HepG2 (cell line): ENCODE results near the gene TPPP2. TPM values are rescaled to one million over a fixed set of nuclear protein-coding genes. Genes with fewer than 3 reads are reported as not detected.

ENCODE experiments used
- GPN1 ChIP-seq: sonication (generic); formaldehyde crosslinking; IDR thresholded peaks from 2 replicates; pipeline ENCODE4 v1.5.1; 2020; ENCODE audit warnings: missing genetic modification reagents, borderline replicate concordance
- JUNB ChIP-seq: sonication (generic); formaldehyde crosslinking; IDR thresholded peaks from 2 replicates; pipeline ENCODE4 v1.8.0; 2022; ENCODE audit warnings: missing genetic modification reagents, mild to moderate bottlenecking, borderline replicate concordance
- LCORL ChIP-seq, 2 experiments: fragments of 450-650 bp in 1 of 2; sonication (generic) in 1 of 2; formaldehyde crosslinking in 1 of 2; IDR thresholded peaks; 2 replicates each; pipeline versions ENCODE4 v1.5.0 to v1.6.1; 2017 to 2020; ENCODE audit warnings: antibody characterized with exemption in 1 of 2, missing genetic modification reagents in 1 of 2
- SMARCE1 ChIP-seq: fragments of 450-650 bp; IDR thresholded peaks from 2 replicates; pipeline ENCODE4 v1.6.1; 2017; ENCODE audit warnings: borderline replicate concordance
- SNAI1 ChIP-seq: sonication (generic); formaldehyde crosslinking; IDR thresholded peaks from 2 replicates; pipeline ENCODE4 v1.5.0; 2020; ENCODE audit warnings: mild to moderate bottlenecking, missing genetic modification reagents, borderline replicate concordance
- YEATS4 ChIP-seq: sonication (generic); formaldehyde crosslinking; IDR thresholded peaks from 2 replicates; pipeline ENCODE4 v1.4.0; 2020; ENCODE audit warnings: missing genetic modification reagents, borderline replicate concordance
- ZFP90 ChIP-seq: sonication (generic); formaldehyde crosslinking; IDR thresholded peaks from 2 replicates; pipeline ENCODE4 v1.8.0; 2022; ENCODE audit warnings: missing genetic modification reagents, mild to moderate bottlenecking, inconsistent platforms, borderline replicate concordance
- ZFX ChIP-seq: sonication (generic); formaldehyde crosslinking; IDR thresholded peaks from 2 replicates; pipeline ENCODE4 v1.4.0; 2020; ENCODE audit warnings: mild to moderate bottlenecking, low read depth, missing genetic modification reagents, moderate library complexity
- ZNF430 ChIP-seq: sonication (generic); formaldehyde crosslinking; IDR thresholded peaks from 2 replicates; pipeline ENCODE4 v1.9.0; 2021; ENCODE audit warnings: mild to moderate bottlenecking, missing genetic modification reagents
- ZNF737 ChIP-seq: sonication (generic); formaldehyde crosslinking; IDR thresholded peaks from 2 replicates; pipeline ENCODE4 v1.5.0; 2020; ENCODE audit warnings: missing genetic modification reagents, mild to moderate bottlenecking, borderline replicate concordance
- ZNF747 ChIP-seq: sonication (generic); formaldehyde crosslinking; IDR thresholded peaks from 2 replicates; pipeline ENCODE4 v1.8.1; 2023; ENCODE audit warnings: missing genetic modification reagents, mild to moderate bottlenecking, borderline replicate concordance
- ZNF75D ChIP-seq: sonication (generic); formaldehyde crosslinking; IDR thresholded peaks from 2 replicates; pipeline ENCODE4 v1.8.1; 2023; ENCODE audit warnings: missing genetic modification reagents, mild to moderate bottlenecking, borderline replicate concordance
- ZNF841 ChIP-seq: sonication (generic); formaldehyde crosslinking; IDR thresholded peaks from 2 replicates; pipeline ENCODE4 v1.8.1; 2023; ENCODE audit warnings: missing genetic modification reagents, borderline replicate concordance
- polyA plus RNA-seq, 8 experiments: library from polyadenylated mRNA; depleted of rRNA in 3 of 8; stranded (reverse) in 7 of 8; unstranded in 1 of 8; fragments of >200 nt; fragmentation: Illumina TruSeq in 4 of 8; extraction: Trizol in 4 of 8; gene quantifications; 2 replicates each; pipeline versions ENCODE4 v1.2.1 to v1.2.3, GENCODE V29; 2011 to 2016; ENCODE audit warnings: low read depth in 4 of 8, missing spikeins in 1 of 8, mixed read lengths in 1 of 8; ENCODE audit not compliant: insufficient read depth in 1 of 8
- total RNA-seq, 5 experiments: library from RNA; depleted of rRNA; stranded (reverse); fragments of >200 nt; fragmentation: Illumina TruSeq; extraction: Trizol; gene quantifications; 2 replicates each; pipeline ENCODE4 v1.2.3, GENCODE V29; 2016; ENCODE audit warnings: low read depth in 1 of 5
- TF ChIP-seq, protein P1 (sequence below): sonication (generic); formaldehyde crosslinking; IDR thresholded peaks from 2 replicates; pipeline ENCODE4 v1.4.0; 2020; ENCODE audit warnings: missing genetic modification reagents, mild to moderate bottlenecking, borderline replicate concordance
- TF ChIP-seq, protein P2 (sequence below): sonication (generic); formaldehyde crosslinking; IDR thresholded peaks from 2 replicates; pipeline ENCODE4 v1.4.0; 2020; ENCODE audit warnings: low read depth, mild to moderate bottlenecking, missing genetic modification reagents
- TF ChIP-seq, protein P3 (sequence below): sonication (generic); formaldehyde crosslinking; IDR thresholded peaks from 2 replicates; pipeline ENCODE4 v1.4.0; 2020; ENCODE audit warnings: mild to moderate bottlenecking, missing genetic modification reagents, borderline replicate concordance
- TF ChIP-seq, protein P4 (sequence below): sonication (generic); formaldehyde crosslinking; IDR thresholded peaks from 2 replicates; pipeline ENCODE4 v1.5.0; 2020; ENCODE audit warnings: mild to moderate bottlenecking, missing genetic modification reagents
- TF ChIP-seq, protein P5 (sequence below): sonication (generic); formaldehyde crosslinking; IDR thresholded peaks from 2 replicates; pipeline ENCODE4 v1.8.0; 2022; ENCODE audit warnings: mild to moderate bottlenecking, missing genetic modification reagents

TPPP2 gene
- total and polyA plus RNA-seq, 2 of the 13 experiments (the other 11 are each of a cell fraction or from before 2014, with no cell fraction given), result 0.58 to 4.2 TPM

DNA sequence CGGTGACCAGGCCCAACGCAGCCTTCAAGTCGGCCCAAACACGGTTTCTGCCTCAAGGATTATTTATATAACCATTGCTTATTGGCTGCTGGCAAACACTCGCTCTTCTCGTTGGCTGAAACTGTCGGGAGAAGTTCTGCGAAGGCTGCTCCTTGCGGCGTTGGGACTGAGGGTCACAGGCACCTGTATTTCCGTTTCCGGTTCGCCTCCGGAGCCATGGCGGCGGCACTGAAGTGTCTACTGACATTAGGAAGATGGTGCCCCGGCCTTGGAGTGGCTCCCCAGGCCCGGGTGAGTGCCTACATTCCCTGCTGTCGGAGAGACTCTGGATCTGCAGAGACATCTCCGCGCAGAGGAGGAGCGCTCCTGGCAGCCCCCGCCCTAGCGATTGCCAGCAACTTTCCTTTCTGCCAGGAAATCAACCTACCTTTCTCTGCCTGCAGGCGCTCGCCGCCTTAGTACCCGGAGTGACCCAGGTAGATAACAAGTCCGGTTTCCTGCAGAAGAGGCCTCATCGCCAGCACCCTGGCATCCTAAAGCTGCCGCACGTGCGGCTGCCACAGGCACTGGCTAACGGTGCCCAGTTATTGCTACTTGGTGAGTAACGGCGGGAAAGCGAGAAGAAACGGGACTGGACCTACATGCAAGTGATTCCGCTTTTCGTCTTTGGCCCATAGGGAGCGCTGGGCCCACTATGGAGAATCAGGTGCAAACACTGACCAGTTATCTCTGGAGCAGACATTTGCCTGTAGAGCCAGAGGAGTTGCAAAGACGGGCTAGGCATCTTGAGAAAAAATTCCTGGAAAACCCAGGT, 40.0 kb upstream of the TPPP2 start, which contains the start of gene METTL17 (continued):
- TF ChIP-seq, protein P1, sequence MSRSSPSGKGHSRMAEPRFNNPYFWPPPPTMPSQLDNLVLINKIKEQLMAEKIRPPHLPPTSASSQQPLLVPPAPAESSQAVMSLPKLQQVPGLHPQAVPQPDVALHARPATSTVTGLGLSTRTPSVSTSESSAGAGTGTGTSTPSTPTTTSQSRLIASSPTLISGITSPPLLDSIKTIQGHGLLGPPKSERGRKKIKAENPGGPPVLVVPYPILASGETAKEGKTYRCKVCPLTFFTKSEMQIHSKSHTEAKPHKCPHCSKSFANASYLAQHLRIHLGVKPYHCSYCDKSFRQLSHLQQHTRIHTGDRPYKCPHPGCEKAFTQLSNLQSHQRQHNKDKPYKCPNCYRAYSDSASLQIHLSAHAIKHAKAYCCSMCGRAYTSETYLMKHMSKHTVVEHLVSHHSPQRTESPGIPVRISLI (CRISPR knock-in tag), result no peak
- TF ChIP-seq SMARCE1, result no peak
- no peak for TF ChIP-seq SNAI1 (CRISPR knock-in tag)
- TF ChIP-seq ZNF747 (CRISPR knock-in tag), result peak; percentile 65; the same call in 1 of the 2 replicates
- TF ChIP-seq ZNF841 (CRISPR knock-in tag), result no peak
- TF ChIP-seq, protein P2, sequence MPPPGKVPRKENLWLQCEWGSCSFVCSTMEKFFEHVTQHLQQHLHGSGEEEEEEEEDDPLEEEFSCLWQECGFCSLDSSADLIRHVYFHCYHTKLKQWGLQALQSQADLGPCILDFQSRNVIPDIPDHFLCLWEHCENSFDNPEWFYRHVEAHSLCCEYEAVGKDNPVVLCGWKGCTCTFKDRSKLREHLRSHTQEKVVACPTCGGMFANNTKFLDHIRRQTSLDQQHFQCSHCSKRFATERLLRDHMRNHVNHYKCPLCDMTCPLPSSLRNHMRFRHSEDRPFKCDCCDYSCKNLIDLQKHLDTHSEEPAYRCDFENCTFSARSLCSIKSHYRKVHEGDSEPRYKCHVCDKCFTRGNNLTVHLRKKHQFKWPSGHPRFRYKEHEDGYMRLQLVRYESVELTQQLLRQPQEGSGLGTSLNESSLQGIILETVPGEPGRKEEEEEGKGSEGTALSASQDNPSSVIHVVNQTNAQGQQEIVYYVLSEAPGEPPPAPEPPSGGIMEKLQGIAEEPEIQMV (CRISPR knock-in tag), result peak; percentile 78; the same call in 1 of the 2 replicates
- TF ChIP-seq, protein P3, sequence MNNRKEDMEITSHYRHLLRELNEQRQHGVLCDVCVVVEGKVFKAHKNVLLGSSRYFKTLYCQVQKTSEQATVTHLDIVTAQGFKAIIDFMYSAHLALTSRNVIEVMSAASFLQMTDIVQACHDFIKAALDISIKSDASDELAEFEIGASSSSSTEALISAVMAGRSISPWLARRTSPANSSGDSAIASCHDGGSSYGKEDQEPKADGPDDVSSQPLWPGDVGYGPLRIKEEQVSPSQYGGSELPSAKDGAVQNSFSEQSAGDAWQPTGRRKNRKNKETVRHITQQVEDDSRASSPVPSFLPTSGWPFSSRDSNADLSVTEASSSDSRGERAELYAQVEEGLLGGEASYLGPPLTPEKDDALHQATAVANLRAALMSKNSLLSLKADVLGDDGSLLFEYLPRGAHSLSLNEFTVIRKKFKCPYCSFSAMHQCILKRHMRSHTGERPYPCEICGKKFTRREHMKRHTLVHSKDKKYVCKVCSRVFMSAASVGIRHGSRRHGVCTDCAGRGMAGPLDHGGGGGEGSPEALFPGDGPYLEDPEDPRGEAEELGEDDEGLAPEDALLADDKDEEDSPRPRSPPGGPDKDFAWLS, result no peak
- TF ChIP-seq LCORL (IDR thresholded peaks at IDR 0.05), result 0 out of 2 replicates have a peak, but pooled peaks have one; percentile 57
- peak; percentile 57; the same call in 1 of the 2 replicates for TF ChIP-seq LCORL (CRISPR knock-in tag; IDR thresholded peaks at IDR 0.05)
- peak; percentile 57; the same call in 1 of the 2 replicates for TF ChIP-seq ZFP90
- TF ChIP-seq ZFX (CRISPR knock-in tag), result peak; percentile 97
- no peak for TF ChIP-seq JUNB
- TF ChIP-seq, protein P4, sequence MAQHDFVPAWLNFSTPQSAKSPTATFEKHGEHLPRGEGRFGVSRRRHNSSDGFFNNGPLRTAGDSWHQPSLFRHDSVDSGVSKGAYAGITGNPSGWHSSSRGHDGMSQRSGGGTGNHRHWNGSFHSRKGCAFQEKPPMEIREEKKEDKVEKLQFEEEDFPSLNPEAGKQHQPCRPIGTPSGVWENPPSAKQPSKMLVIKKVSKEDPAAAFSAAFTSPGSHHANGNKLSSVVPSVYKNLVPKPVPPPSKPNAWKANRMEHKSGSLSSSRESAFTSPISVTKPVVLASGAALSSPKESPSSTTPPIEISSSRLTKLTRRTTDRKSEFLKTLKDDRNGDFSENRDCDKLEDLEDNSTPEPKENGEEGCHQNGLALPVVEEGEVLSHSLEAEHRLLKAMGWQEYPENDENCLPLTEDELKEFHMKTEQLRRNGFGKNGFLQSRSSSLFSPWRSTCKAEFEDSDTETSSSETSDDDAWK, result no peak
- no peak for TF ChIP-seq GPN1 (CRISPR knock-in tag)
- no peak for TF ChIP-seq ZNF737 (CRISPR knock-in tag)
- TF ChIP-seq, protein P5, sequence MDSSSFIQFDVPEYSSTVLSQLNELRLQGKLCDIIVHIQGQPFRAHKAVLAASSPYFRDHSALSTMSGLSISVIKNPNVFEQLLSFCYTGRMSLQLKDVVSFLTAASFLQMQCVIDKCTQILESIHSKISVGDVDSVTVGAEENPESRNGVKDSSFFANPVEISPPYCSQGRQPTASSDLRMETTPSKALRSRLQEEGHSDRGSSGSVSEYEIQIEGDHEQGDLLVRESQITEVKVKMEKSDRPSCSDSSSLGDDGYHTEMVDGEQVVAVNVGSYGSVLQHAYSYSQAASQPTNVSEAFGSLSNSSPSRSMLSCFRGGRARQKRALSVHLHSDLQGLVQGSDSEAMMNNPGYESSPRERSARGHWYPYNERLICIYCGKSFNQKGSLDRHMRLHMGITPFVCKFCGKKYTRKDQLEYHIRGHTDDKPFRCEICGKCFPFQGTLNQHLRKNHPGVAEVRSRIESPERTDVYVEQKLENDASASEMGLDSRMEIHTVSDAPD, result peak; percentile 70; the same call in 1 of the 2 replicates
- no peak for TF ChIP-seq ZNF75D (CRISPR knock-in tag)
- TF ChIP-seq YEATS4 (CRISPR knock-in tag), result peak; percentile 79; the same call in 1 of the 2 replicates
- peak; percentile 83; the same call in 1 of the 2 replicates for TF ChIP-seq ZNF430 (CRISPR knock-in tag)
